HG02840 (cell line): ENCODE results near the gene PHACTR2.
"Not testable (repeated sequence)": the region's sequence is repeated elsewhere in the genome, so short reads cannot be mapped to it uniquely, and the experiment has no call there.

Experiments
- ATAC-seq: cut with Tn5 transposase; IDR thresholded peaks from one replicate; pipeline ENCODE4 v1.9.1; 2021; ENCODE audit warnings: mild to moderate bottlenecking, moderate library complexity, moderate number of reproducible peaks; ENCODE audit not compliant: unreplicated experiment, low FRiP score

PHACTR2 gene

GRCh38 chr6:143843677-143843999 lies 165.9 kb downstream of the PHACTR2 start:
- peak; percentile 5 for ATAC-seq

GRCh38 chr6:143844006-143844405 lies 166.2 kb downstream of the PHACTR2 start:
- no peak for ATAC-seq

DNA sequence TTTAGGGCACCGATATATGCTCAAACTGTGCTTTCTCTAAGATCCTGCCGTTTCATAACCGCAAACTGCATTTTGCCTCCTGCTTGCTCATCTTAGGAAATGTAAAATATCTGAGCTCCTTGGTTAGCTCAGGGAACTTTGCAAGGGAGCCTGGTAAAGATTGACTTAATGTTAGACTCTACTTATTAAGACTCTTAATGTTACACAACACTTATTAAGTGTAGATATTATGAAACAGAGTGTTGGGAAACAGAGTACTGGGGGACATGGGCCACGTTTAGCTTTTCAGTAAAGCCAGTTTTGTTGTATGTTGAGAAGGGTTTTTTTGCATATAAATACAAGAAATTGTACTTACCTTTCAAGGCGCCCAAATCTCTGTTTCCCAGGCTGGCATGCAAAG lies 167.3 kb downstream of the PHACTR2 start:
- ATAC-seq: no peak

GRCh38 chr6:143851706-143852105 lies 173.9 kb downstream of the PHACTR2 start:
- not testable (repeated sequence) for ATAC-seq

GRCh38 chr6:143855057-143855456 lies 177.3 kb downstream of the PHACTR2 start:
- ATAC-seq: not testable (repeated sequence)

DNA sequence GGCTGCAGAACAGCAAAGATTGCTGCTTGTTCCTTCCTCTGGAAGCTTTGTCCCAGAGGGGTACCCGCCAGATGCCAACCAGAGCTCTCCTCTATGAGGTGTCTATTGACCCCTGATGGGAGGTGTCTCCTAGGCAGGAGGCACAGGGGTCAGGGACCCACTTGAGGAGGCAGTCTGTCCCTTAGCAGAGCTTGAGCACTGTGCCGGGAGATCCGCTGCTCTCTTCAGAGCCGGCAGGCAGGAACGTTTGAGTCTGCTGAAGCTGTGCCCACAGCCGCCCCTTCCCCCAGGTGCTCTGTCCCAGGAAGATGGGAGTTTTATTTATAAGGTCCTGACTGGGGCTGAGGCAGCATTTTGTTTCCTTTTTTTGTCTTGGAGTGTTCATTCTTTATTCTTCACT lies 179.0 kb downstream of the PHACTR2 start:
- ATAC-seq: not testable (repeated sequence)

- ATAC-seq: no peak
Measured at GRCh38 chr6:143857651-143858050, 179.9 kb downstream of the PHACTR2 start.

DNA sequence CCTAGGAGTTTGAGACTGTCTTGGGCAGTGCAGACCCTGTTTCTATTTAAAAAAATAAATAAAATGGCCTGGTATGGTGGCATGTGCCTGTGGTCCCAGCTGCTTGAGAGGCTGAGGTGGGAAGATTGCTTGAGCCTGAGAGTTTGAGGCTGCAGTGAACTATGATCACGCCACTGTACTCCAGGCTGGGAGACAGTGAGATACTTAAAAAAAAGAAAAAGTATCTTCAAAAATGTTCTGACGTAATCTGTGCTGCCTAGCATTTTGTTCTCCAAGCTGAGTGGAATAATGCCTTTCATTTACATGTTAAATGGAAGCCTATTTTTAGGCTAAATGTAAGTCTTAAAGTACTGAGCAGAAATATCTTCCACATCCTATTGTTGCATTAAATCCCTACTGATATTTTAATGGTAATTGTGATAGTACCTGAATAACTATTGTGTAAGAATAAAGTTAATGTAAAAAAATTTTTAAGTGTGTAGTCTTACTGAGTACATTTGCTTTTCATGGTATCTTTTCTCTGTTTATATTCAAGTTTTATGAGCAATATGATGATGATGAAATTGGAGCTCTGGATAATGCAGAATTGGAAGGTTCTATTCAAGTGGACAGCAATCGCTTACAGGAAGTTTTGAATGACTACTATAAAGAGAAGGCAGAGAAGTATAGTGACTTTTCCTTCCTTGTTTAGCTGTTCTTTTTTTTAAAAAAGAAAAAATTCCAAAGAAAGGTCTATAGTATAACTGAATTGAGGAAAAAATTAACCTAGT lies 182.3 kb downstream of the PHACTR2 start:
- no peak for ATAC-seq

GRCh38 chr6:143863771-143864170 lies 186.0 kb downstream of the PHACTR2 start:
- ATAC-seq: no peak

GRCh38 chr6:143864234-143864633 lies 186.5 kb downstream of the PHACTR2 start, which contains the start of gene ZC2HC1B:
TSS of gene ZC2HC1B (plus strand) at chr6:143864474. CDS start at chr6:143864540, 66 bp downstream.
- no peak for ATAC-seq

- no peak for ATAC-seq
Measured at GRCh38 chr6:143867236-143867635, 189.5 kb downstream of the PHACTR2 start.

- not testable (repeated sequence) for ATAC-seq
Measured at GRCh38 chr6:143868808-143869207, 191.0 kb downstream of the PHACTR2 start.

DNA sequence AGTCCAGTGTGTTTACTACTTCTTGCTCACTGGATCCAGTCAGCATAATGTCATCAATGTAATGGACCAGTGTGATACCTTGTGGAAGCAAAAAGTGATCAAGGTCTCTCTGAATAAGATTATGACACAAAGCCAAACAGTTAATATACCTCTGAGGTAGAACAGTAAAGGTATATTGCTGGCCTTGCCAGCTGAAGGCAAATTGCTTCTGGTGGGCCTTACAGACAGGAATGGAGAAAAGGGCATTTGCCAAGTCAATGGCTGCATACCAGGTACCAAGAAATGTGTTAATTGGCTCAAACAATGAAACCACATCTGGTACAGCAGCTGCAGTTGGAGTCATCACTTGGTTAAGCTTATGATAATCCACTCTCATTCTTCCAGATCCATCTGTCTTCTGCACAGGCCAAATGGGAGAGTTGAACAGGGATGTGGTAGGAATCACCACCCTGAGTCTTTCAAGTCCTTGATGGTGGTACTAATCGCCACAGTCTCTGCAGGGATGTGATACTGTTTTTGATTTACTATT lies 193.5 kb downstream of the PHACTR2 start:
- not testable (repeated sequence) for ATAC-seq

DNA sequence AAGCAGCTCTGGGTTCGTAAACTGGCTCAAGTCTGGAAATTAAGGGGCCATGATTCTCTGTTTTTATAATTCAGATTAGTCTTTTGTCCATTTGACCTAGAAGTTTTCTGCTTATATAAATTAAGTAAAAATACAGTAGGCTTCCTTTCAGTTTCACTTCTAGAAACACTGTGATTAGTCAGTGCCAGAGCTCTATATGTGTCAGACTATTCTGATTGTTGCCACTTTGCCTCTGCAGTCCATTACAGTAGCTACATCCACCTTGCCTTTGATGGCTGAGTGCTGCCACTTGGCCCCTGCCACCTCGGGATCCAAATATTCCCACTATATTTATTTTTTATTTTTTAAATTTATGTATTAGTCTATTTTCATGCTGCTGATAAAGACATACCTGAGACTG lies 194.4 kb downstream of the PHACTR2 start:
- ATAC-seq: peak; percentile 83

GRCh38 chr6:143873600-143873999 lies 195.8 kb downstream of the PHACTR2 start:
- ATAC-seq: not testable (repeated sequence)

- not testable (repeated sequence) for ATAC-seq
Measured at GRCh38 chr6:143874503-143874902, 196.7 kb downstream of the PHACTR2 start.

GRCh38 chr6:143877584-143878271 lies 200.0 kb downstream of the PHACTR2 start:
- ATAC-seq: no peak

- no peak for ATAC-seq
Measured at GRCh38 chr6:143878272-143878760, 200.6 kb downstream of the PHACTR2 start.

DNA sequence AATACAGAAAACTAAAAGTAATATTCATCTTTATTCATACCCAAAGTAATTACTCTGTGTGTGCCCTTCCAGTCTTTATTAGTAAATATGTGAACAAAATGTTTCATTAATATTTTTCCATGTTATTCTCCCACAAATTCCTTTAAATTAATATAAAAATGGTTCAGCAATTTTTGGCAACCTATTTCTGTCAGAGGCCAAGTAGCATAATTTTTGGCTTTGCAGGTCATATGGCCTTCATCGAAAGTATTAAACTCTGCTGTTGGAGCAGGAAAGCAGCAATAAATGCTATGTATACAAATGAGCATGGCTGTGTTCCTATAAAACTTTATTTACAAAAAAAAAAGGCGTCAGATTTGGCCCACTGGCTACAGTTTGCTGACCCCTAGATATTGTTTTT lies 202.6 kb downstream of the PHACTR2 start:
- ATAC-seq: no peak
